HUES48 (cell line): Measurements from ENCODE around the gene KCNIP4.

Experiments
- H3K27ac ChIP-seq: one replicate; pipeline ENCODE4 v1.7.0; 2013; ENCODE audit warnings: low read depth, low read length, inconsistent platforms
- H3K27me3 ChIP-seq: 2 replicates; pipeline ENCODE4 v1.6.1; 2013; ENCODE audit warnings: mild to moderate bottlenecking, low read length; ENCODE audit not compliant: control insufficient read depth, insufficient read depth
- H3K36me3 ChIP-seq: 2 replicates; pipeline ENCODE4 v1.6.1; 2013; ENCODE audit warnings: low read length; ENCODE audit not compliant: control insufficient read depth, insufficient read depth
- H3K4me1 ChIP-seq: 2 replicates; pipeline ENCODE4 v1.6.1; 2013; ENCODE audit warnings: mild to moderate bottlenecking, low read length; ENCODE audit not compliant: control insufficient read depth, insufficient read depth
- H3K4me3 ChIP-seq: 2 replicates; pipeline ENCODE4 v1.5.1; 2013; ENCODE audit warnings: mild to moderate bottlenecking, low read depth, low read length
- H3K9ac ChIP-seq: 2 replicates; pipeline ENCODE4 v1.6.1; 2013; ENCODE audit warnings: mild to moderate bottlenecking, low read depth, low read length, moderate library complexity
- H3K9me3 ChIP-seq: 2 replicates; pipeline ENCODE4 v1.6.1; 2013; ENCODE audit warnings: low read length; ENCODE audit not compliant: control insufficient read depth, insufficient read depth

KCNIP4 gene

DNA sequence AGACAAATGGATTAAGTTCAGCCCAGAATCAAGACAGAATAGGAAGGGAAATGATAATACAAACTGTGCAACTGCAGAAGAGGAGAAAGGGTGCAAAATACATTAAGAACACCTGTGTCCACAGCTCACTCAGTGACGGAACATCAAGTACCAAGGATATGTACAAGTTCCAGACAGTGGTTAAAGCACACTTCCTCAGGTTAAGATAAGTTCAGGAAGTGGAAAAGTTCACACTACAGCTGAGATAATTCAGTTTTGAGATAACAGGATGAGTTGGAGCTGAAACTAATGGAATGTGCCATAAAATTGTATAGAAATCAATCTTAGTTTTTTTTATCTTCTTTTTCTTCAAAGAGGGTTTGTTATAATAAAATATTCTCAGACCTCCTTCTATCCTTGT lies 419.4 kb downstream of the KCNIP4 start:
- H3K27ac ChIP-seq: no peak overlapping the region
- no peaks in the 10 kb centered on the region for H3K27me3 ChIP-seq
- H3K4me3 ChIP-seq: no peak overlapping the region
- H3K36me3 ChIP-seq: no peaks in the 10 kb centered on the region
- no peak overlapping the region for H3K9ac ChIP-seq
- no peaks in the 10 kb centered on the region for H3K9me3 ChIP-seq
- H3K4me1 ChIP-seq: no peaks in the 10 kb centered on the region

- H3K27me3 ChIP-seq: no peaks in the 10 kb centered on the region
- no peak overlapping the region for H3K4me3 ChIP-seq
- no peaks in the 10 kb centered on the region for H3K36me3 ChIP-seq
- H3K4me1 ChIP-seq: no peaks in the 10 kb centered on the region
- no peak overlapping the region for H3K27ac ChIP-seq
- H3K9ac ChIP-seq: no peak overlapping the region
- no peaks in the 10 kb centered on the region for H3K9me3 ChIP-seq
Observed at GRCh38 chr4:21522296-21522695, 426.3 kb downstream of the KCNIP4 start.

DNA sequence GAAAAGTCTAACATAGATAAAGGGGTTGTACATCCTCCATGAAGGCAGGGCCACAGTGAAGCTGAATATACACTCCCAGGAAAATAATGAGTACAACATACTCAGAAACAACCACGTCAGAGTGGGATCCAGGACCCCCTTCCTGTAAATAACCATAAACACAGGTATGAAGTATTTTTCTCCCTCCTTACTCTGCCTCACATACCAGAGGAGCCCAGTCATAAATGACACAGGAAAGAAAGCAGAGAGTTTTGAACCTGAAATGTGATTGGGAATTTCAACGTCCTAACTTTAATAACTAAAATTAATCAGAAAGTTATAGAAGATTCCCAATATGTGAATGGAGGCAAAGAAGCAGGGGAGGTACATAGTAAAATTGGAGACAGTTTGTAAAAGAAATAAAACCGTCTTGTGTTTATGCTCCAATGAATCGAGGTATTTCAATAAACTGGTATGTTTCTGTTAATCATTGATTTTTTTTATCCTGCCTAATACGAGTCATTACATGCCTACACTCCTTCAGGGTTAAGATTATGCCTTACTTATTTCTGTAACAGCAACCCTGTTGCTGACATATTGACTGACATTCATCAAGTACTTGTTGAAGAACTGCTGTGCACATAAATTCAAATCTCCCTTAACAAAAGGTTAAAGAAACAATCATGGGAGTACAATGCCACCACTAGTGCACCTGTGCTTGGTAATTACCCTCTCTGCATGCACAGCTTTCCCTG lies 431.3 kb downstream of the KCNIP4 start:
- Histone ChIP-seq H3K9ac (no peak overlapping the region), H3K27me3 (no peaks in the 10 kb centered on the region), H3K36me3 (no peaks in the 10 kb centered on the region), H3K4me1 (no peaks in the 10 kb centered on the region), H3K4me3 (no peak overlapping the region), H3K27ac (no peak overlapping the region), H3K9me3 (no peaks in the 10 kb centered on the region)

GRCh38 chr4:21514022-21514694 lies 434.4 kb downstream of the KCNIP4 start:
- Histone ChIP-seq H3K27me3 (no peaks in the 10 kb centered on the region), H3K4me3 (no peak overlapping the region), H3K4me1 (no peaks in the 10 kb centered on the region), H3K9ac (no peak overlapping the region), H3K36me3 (no peaks in the 10 kb centered on the region), H3K9me3 (no peaks in the 10 kb centered on the region), H3K27ac (no peak overlapping the region)

DNA sequence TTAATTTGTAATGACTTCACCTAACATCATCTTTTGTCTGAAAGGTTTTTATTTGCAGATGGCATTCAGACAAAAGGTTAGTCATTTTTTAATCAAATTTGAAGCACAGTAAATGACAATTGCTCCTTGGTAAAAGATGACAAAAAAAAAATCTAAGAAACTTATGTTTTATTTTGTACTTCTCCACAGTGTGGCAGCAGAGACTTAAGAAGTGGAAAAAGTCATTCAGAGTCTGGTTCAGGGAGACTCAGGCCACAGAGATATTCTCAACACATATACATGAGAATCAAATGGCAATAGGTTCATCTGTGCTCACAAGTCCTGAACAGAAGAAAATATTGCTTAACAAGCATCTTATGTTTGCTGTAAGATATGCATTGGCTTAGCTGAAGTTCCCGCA lies 436.2 kb downstream of the KCNIP4 start:
- H3K36me3 ChIP-seq: no peaks in the 10 kb centered on the region
- H3K9ac ChIP-seq: no peak overlapping the region
- no peaks in the 10 kb centered on the region for H3K4me1 ChIP-seq
- H3K27ac ChIP-seq: no peak overlapping the region
- no peak overlapping the region for H3K4me3 ChIP-seq
- no peaks in the 10 kb centered on the region for H3K9me3 ChIP-seq
- no peaks in the 10 kb centered on the region for H3K27me3 ChIP-seq

GRCh38 chr4:21507439-21507838 lies 441.1 kb downstream of the KCNIP4 start:
- H3K27me3 ChIP-seq: no peaks in the 10 kb centered on the region
- no peaks in the 10 kb centered on the region for H3K9me3 ChIP-seq
- no peaks in the 10 kb centered on the region for H3K4me1 ChIP-seq
- H3K36me3 ChIP-seq: no peaks in the 10 kb centered on the region
- H3K9ac ChIP-seq: no peak overlapping the region
- H3K4me3 ChIP-seq: no peak overlapping the region
- no peak overlapping the region for H3K27ac ChIP-seq

DNA sequence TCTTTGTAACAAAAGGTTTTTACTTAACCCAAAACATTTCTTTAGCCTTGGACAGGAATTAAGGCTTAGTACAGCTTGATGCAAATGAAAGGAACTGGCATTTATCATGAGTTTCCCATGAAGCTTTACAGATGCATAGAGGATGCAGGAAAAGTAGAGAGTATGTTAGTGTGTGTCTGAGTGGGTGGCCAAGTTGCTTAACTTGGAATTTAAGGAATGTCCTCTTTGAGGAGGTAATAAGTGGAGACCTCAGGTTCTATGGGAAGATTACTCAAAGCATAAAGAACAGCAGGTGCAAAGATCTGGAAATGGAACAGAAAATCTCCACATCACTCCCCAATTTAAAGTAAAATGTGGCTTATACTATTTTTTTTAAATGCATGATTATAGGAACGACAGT lies 457.9 kb downstream of the KCNIP4 start:
- Histone ChIP-seq H3K9me3 (no peaks in the 10 kb centered on the region), H3K27ac (no peak overlapping the region), H3K36me3 (no peaks in the 10 kb centered on the region), H3K27me3 (no peaks in the 10 kb centered on the region), H3K9ac (no peak overlapping the region), H3K4me1 (peaks cover 5% of the 10 kb centered on the region; the same call in 1 of the 2 replicates), H3K4me3 (no peak overlapping the region)

DNA sequence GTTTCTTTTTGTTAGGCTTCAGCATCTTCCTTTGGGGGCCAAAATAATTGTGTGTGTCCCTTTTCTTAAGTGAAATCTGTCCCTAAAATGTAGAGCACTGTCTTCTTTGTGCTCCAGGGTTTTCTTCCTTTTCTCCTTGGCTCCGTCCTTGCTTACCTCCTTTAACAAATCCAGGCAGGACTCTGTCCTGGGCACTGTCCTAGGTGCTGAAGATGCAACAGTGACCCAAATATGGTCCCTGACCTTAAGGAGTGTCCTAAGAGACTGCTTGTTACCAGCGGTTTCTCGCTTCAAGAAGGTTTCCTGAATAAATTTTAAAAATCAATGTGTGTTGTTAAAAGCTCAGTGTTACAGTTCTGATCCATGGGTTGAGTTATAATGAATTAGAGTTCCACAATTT lies 471.8 kb downstream of the KCNIP4 start:
- no peaks in the 10 kb centered on the region for H3K27me3 ChIP-seq
- no peak overlapping the region for H3K9ac ChIP-seq
- H3K36me3 ChIP-seq: no peaks in the 10 kb centered on the region
- no peaks in the 10 kb centered on the region for H3K9me3 ChIP-seq
- no peaks in the 10 kb centered on the region for H3K4me1 ChIP-seq
- H3K4me3 ChIP-seq: no peak overlapping the region
- no peak overlapping the region for H3K27ac ChIP-seq

GRCh38 chr4:21474195-21474594 lies 474.4 kb downstream of the KCNIP4 start:
- Histone ChIP-seq H3K9ac (no peak overlapping the region), H3K4me3 (no peak overlapping the region), H3K27ac (no peak overlapping the region), H3K36me3 (no peaks in the 10 kb centered on the region), H3K4me1 (no peaks in the 10 kb centered on the region), H3K27me3 (no peaks in the 10 kb centered on the region), H3K9me3 (no peaks in the 10 kb centered on the region)

DNA sequence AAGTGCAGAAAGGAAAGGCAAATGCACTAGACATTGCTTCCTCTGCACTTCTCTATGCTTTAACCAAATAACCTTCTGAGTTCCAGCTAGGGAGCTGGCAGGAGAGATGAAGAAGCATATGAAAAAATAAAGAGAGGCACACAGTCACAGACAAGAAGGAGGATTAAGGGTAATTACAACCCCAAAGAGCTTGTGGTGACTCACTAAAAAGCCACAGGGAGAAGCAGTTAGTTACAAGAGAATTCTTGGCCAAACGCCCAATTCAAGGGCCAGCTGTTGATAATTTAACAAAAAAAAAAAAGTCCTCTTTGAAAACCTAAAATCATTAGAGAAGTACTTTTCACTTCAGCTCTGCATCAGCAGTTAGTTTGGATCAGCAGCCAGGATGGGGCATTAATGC lies 478.0 kb downstream of the KCNIP4 start:
- Histone ChIP-seq H3K4me1 (no peaks in the 10 kb centered on the region), H3K9me3 (no peaks in the 10 kb centered on the region), H3K27me3 (no peaks in the 10 kb centered on the region), H3K27ac (no peak overlapping the region), H3K36me3 (no peaks in the 10 kb centered on the region), H3K9ac (no peak overlapping the region), H3K4me3 (no peak overlapping the region)

- no peak overlapping the region for H3K4me3 ChIP-seq
- H3K4me1 ChIP-seq: no peaks in the 10 kb centered on the region
- H3K9ac ChIP-seq: no peak overlapping the region
- no peaks in the 10 kb centered on the region for H3K27me3 ChIP-seq
- no peaks in the 10 kb centered on the region for H3K36me3 ChIP-seq
- no peaks in the 10 kb centered on the region for H3K9me3 ChIP-seq
- no peak overlapping the region for H3K27ac ChIP-seq
Observed at GRCh38 chr4:21469438-21470300, 478.9 kb downstream of the KCNIP4 start.
